ENCODE results near the gene C9orf43. TPM values are rescaled to one million over a fixed set of nuclear protein-coding genes. Genes with fewer than 3 reads are reported as not detected.
A peak's percentile ranks its signal among the peaks of the same experiment; 100 is the strongest.

Gene C9orf43
- total RNA-seq, 4 donors from 2014 or later = 0.54 to 2.5 (median 1.7) TPM; not detected in 1

DNA sequence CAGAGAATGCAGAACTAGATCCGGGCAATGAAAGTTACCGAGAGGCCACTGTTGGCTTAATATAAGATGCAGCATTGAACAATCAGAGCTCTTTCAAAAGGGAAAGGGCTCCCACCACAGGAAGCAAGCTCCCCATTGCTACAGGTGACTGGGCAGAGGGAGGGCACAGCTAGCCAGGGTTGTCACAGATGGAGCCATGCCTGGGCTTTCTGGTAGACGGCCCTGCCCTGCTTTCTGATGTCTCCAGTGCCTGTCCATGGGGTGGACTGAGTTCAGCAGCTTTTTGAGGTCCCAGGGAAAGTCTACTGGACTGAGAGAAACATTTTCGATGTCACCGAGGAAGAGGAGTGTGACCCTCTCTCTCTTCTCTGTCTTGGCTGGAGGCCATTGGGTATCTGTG, 67.1 kb downstream of the C9orf43 start:
- H3K4me1 ChIP-seq = peaks cover 0 to 71% (median 6%) of the 10 kb centered on the region in 3 donors
- WGBS, 2 donors (ENCODE audit: low coverage in 1 of 2) = 80 to 86% methylated on average over 1 to 4 of the region's 5 CpGs

GRCh38 chr9:113479174-113479621, 68.7 kb downstream of the C9orf43 start:
- no peak for ATAC-seq
- Histone ChIP-seq H3K4me3 (no peak overlapping the region), H3K9me3 (no peaks in the 10 kb centered on the region), H3K36me3 (no peaks in the 10 kb centered on the region), H3K27me3 (no peaks in the 10 kb centered on the region), H3K27ac (peak overlapping the region in 1 of 4 donors; percentile 27), H3K4me1 (peaks cover 6 to 84% (median 12%) of the 10 kb centered on the region in 3 donors)
- WGBS, 2 donors (ENCODE audit: low coverage in 1 of 2) = no CpG with 5 or more reads among the region's 7 CpGs
- TF ChIP-seq, protein P1, sequence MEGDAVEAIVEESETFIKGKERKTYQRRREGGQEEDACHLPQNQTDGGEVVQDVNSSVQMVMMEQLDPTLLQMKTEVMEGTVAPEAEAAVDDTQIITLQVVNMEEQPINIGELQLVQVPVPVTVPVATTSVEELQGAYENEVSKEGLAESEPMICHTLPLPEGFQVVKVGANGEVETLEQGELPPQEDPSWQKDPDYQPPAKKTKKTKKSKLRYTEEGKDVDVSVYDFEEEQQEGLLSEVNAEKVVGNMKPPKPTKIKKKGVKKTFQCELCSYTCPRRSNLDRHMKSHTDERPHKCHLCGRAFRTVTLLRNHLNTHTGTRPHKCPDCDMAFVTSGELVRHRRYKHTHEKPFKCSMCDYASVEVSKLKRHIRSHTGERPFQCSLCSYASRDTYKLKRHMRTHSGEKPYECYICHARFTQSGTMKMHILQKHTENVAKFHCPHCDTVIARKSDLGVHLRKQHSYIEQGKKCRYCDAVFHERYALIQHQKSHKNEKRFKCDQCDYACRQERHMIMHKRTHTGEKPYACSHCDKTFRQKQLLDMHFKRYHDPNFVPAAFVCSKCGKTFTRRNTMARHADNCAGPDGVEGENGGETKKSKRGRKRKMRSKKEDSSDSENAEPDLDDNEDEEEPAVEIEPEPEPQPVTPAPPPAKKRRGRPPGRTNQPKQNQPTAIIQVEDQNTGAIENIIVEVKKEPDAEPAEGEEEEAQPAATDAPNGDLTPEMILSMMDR (IDR thresholded peaks at IDR 0.05) = no peak
- TF ChIP-seq POLR2AphosphoS5 (IDR thresholded peaks at IDR 0.05) (no peak), POLR2A (IDR thresholded peaks at IDR 0.05) (no peak), EP300 (IDR thresholded peaks at IDR 0.05) (no peak)

More for the DNA sequence above, 67.1 kb downstream of the C9orf43 start:
- H3K36me3 ChIP-seq = no peaks in the 10 kb centered on the region
- TF ChIP-seq EP300 (IDR thresholded peaks at IDR 0.05) = no peak
- H3K9me3 ChIP-seq = no peaks in the 10 kb centered on the region
- no peak for ATAC-seq
- H3K4me3 ChIP-seq = no peak overlapping the region
- no peaks in the 10 kb centered on the region for H3K27me3 ChIP-seq
- no peak overlapping the region for H3K27ac ChIP-seq

Other genes starting within 250 kb of the C9orf43 start
- 10 to 100 TPM; 20.2 to 30.7 (median 22.7) TPM for gene FKBP15, start 189.5 kb upstream of the C9orf43 start, total RNA-seq
- gene SLC31A1, start 189.2 kb upstream of the C9orf43 start, total RNA-seq = 1 to 10 TPM; 8.7 to 9.8 (median 9.4) TPM
- gene CDC26, start 135.2 kb upstream of the C9orf43 start, total RNA-seq = 10 to 100 TPM; 31.4 to 54.4 (median 42.1) TPM
- 10 to 100 TPM; 13.4 to 20.5 (median 16.5) TPM for gene PRPF4, start 135.1 kb upstream of the C9orf43 start, total RNA-seq
- under 1 TPM in 1 of 4 donors, not detected in 3; 0.37 TPM for gene RNF183, start 107.4 kb upstream of the C9orf43 start, total RNA-seq
- 1 to 10 TPM; 1.2 to 2.8 (median 2.3) TPM for gene WDR31, start 70.5 kb upstream of the C9orf43 start, total RNA-seq
- 1 to 10 TPM in 1 of 4 donors, under 1 TPM in 3; 0.16 to 4.0 (median 0.36) TPM for gene BSPRY, start 61.2 kb upstream of the C9orf43 start, total RNA-seq
- gene HDHD3, start 33.8 kb upstream of the C9orf43 start, total RNA-seq = 10 to 100 TPM; 17.0 to 31.3 (median 25.1) TPM
- 10 to 100 TPM; 17.3 to 34.2 (median 17.9) TPM for gene ALAD, start 9.5 kb upstream of the C9orf43 start, total RNA-seq
- gene POLE3, start 72 bp upstream of the C9orf43 start, total RNA-seq = 10 to 100 TPM; 32.3 to 47.1 (median 34.6) TPM
- 100 to 1,000 TPM in 1 of 4 donors, 10 to 100 TPM in 3; 43.9 to 122 (median 72.7) TPM for gene RGS3, start 53.0 kb downstream of the C9orf43 start, total RNA-seq

Data from gastroesophageal sphincter (tissue), 4 donors.